ENCODE results near the gene PHACTR2.

- no peak for TF ChIP-seq CTCF (IDR thresholded peaks at IDR 0.05; ENCODE audit: low read length)
- no peak for TF ChIP-seq EZH2phosphoT487 (IDR thresholded peaks at IDR 0.05; ENCODE audit: low read length)
- TF ChIP-seq EZH2 (optimal IDR thresholded peaks at IDR 0.05; ENCODE audit: low read depth, low read length) = no peak
Observed at GRCh38 chr6:143721642-143722041, 43.9 kb downstream of the PHACTR2 start.

Data from MM.1S (cell line).